Fibroblast of pulmonary artery (primary cell): ENCODE data around the gene RUNX2.

Experiments used
- DNase-seq: peaks from one replicate; pipeline ENCODE4 v3.0.0-alpha.2; 2010; ENCODE audit warnings: low read depth
- H3K4me3 ChIP-seq: replicated peaks from 2 replicates; pipeline ENCODE4 v1.5.1; 2011; ENCODE audit warnings: low read depth, mild to moderate bottlenecking, control low read depth, low read length, moderate library complexity
- CTCF ChIP-seq: IDR thresholded peaks from 2 replicates; pipeline ENCODE4 v1.5.1; 2011; ENCODE audit warnings: mild to moderate bottlenecking, control low read depth, low read length, inconsistent platforms; ENCODE audit errors: missing control alignments

The RUNX2 gene

GRCh38 chr6:45488269-45488668 lies 160.1 kb downstream of the RUNX2 start:
- H3K4me3 ChIP-seq = no peak overlapping the region
- DNase-seq = no peak
- no peak for TF ChIP-seq CTCF

- no peak for DNase-seq
- TF ChIP-seq CTCF = no peak
- no peak overlapping the region for H3K4me3 ChIP-seq
These were observed 160.8 kb downstream of the RUNX2 start for GRCh38 chr6:45488889-45489288.

- no peak for TF ChIP-seq CTCF
- H3K4me3 ChIP-seq = no peak overlapping the region
- DNase-seq = no peak
These were observed 163.1 kb downstream of the RUNX2 start for GRCh38 chr6:45491048-45491735.

- no peak for TF ChIP-seq CTCF
- no peak overlapping the region for H3K4me3 ChIP-seq
- DNase-seq = no peak
These were observed 163.7 kb downstream of the RUNX2 start for GRCh38 chr6:45491874-45492273.

GRCh38 chr6:45493761-45494160 lies 165.6 kb downstream of the RUNX2 start:
- TF ChIP-seq CTCF = no peak
- DNase-seq = no peak
- no peak overlapping the region for H3K4me3 ChIP-seq

- H3K4me3 ChIP-seq = no peak overlapping the region
- no peak for TF ChIP-seq CTCF
- no peak for DNase-seq
These were observed 166.4 kb downstream of the RUNX2 start for GRCh38 chr6:45494416-45495135.
